Panc1 (cell line): ENCODE data around the gene ITPR2. TPM values are rescaled to one million over a fixed set of nuclear protein-coding genes. Genes with fewer than 3 reads are reported as not detected.

ENCODE experiments used
- ATAC-seq: fragments of 200-7000 bp; cut with Tn5 transposase; 2 replicates; pipeline ENCODE4 v1.9.1; 2020; ENCODE audit warnings: mild to moderate bottlenecking, moderate library complexity
- BruUV-seq: library from RNA; stranded (reverse); fragments of 400-500 nt; replicated peaks from 2 replicates; lab custom pipeline; 2021; lab: Mats Ljungman, UMichigan
- CTCF ChIA-PET: fragments of 300-600 bp; sonication (Branson Sonifier 250); formaldehyde crosslinking; loops from one replicate; lab custom pipeline; 2022; ENCODE audit warnings: antibody characterized with exemption; lab: Charles Lee
- POLR2A ChIA-PET: fragments of 300-600 bp; sonication (Branson Sonifier 250); formaldehyde crosslinking; loops from one replicate; lab custom pipeline; 2022; ENCODE audit warnings: antibody characterized with exemption; lab: Charles Lee
- DNase-seq: peaks from one replicate; pipeline ENCODE4 v3.0.0-alpha.2; 2010; ENCODE audit warnings: low read depth, low spot score
- H3K27ac ChIP-seq: 2 replicates; pipeline ENCODE4 v1.5.1; 2011; ENCODE audit warnings: mild to moderate bottlenecking, low read length, inconsistent platforms
- H3K27me3 ChIP-seq: fragments of 200-500 bp; sonication (Bioruptor generic); 2 replicates; pipeline ENCODE4 v1.6.0; 2014; ENCODE audit warnings: low read length, inconsistent platforms; ENCODE audit not compliant: control insufficient read depth, insufficient read depth
- H3K36me3 ChIP-seq: fragments of 200-500 bp; sonication (Bioruptor generic); 2 replicates; pipeline ENCODE4 v1.5.1; 2014; ENCODE audit warnings: inconsistent platforms, mild to moderate bottlenecking, low read length, moderate library complexity; ENCODE audit not compliant: control insufficient read depth, insufficient read depth
- H3K4me1 ChIP-seq: 2 replicates; pipeline ENCODE4 v1.5.1; 2011; ENCODE audit warnings: inconsistent platforms, mild to moderate bottlenecking, low read length, moderate library complexity; ENCODE audit not compliant: control insufficient read depth, insufficient read depth
- H3K4me3 ChIP-seq, 2 experiments: 2 replicates each; pipeline ENCODE4 v1.5.1; 2011 to 2012; ENCODE audit warnings: low read depth in 2 of 2, low read length in 2 of 2, mild to moderate bottlenecking in 2 of 2, inconsistent platforms in 1 of 2, moderate library complexity in 1 of 2
- H3K9me3 ChIP-seq: fragments of 200-500 bp; sonication (Bioruptor generic); 2 replicates; pipeline ENCODE4 v1.5.1; 2014; ENCODE audit warnings: low read depth, mild to moderate bottlenecking, inconsistent platforms, low read length, moderate library complexity; ENCODE audit not compliant: control insufficient read depth, insufficient read depth
- CTCF ChIP-seq: fragments of 450-650 bp; IDR thresholded peaks from 2 replicates; pipeline ENCODE4 v1.5.1; 2017; ENCODE audit warnings: mild to moderate bottlenecking
- POLR2AphosphoS5 ChIP-seq: IDR thresholded peaks from 2 replicates; pipeline ENCODE4 v1.6.1; 2012; ENCODE audit warnings: mild to moderate bottlenecking, low read depth, low read length, moderate library complexity
- SIN3A ChIP-seq: IDR thresholded peaks from 2 replicates; pipeline ENCODE4 v1.6.1; 2012; ENCODE audit warnings: low read depth, mild to moderate bottlenecking, low read length, moderate library complexity, borderline replicate concordance; ENCODE audit not compliant: insufficient read depth
- TCF7L2 ChIP-seq: IDR thresholded peaks from 2 replicates; pipeline ENCODE4 v1.6.1; 2011; ENCODE audit warnings: mild to moderate bottlenecking, low read depth, low read length, inconsistent platforms
- in situ Hi-C: cut with HindIII; loops from 2 replicates; pipeline ENCODE4 v1.10.0; 2016; ENCODE audit warnings: low sequenced_read_pairs, low pct_unique_long_range_greater_than_20kb
- intact Hi-C: fragments of 100-400 bp; cut with micrococcal nuclease; formaldehyde crosslinking; loops from one replicate; pipeline ENCODE4 v1.10.0; 2022; ENCODE audit not compliant: unreplicated experiment
- total RNA-seq: library from RNA; stranded (reverse); gene quantifications from one replicate; pipeline ENCODE4 v1.2.1, GENCODE V29; 2021; ENCODE audit not compliant: unreplicated experiment
- TF ChIP-seq, protein P1 (sequence below), 2 experiments: IDR thresholded peaks; 2 replicates each; pipeline ENCODE4 v1.6.1; 2011 to 2012; ENCODE audit warnings: low read depth in 2 of 2, control low read depth in 1 of 2, low read length in 1 of 2, mild to moderate bottlenecking in 1 of 2, moderate library complexity in 1 of 2; ENCODE audit not compliant: insufficient read depth in 1 of 2

Gene ITPR2
- total RNA-seq, 1 experiment from 2014 or later, result 41.8 TPM

- ChIA-PET CTCF (no interaction called here), POLR2A (interaction anchor here (0.5 kb wide), 1 partner anchor 14 kb away, joined by 3 read pairs; no protein-coding TSS in a partner anchor)
- DNase-seq, result no peak
- H3K4me3 ChIP-seq, result no peak overlapping the region
- no peak overlapping the region for H3K27ac ChIP-seq
- intact Hi-C loops (no loop called here), in situ Hi-C loops (no loop called here)
- ATAC-seq, result no peak
- TF ChIP-seq CTCF (no peak), SIN3A (no peak), POLR2AphosphoS5 (no peak)
- H3K9me3 ChIP-seq, result no peaks in the 10 kb centered on the region
- H3K36me3 ChIP-seq, result no peaks in the 10 kb centered on the region
- no peaks in the 10 kb centered on the region for H3K27me3 ChIP-seq
- H3K4me1 ChIP-seq, result peaks cover 30% of the 10 kb centered on the region
- BruUV-seq, result TSS peak; percentile 51
Measured at GRCh38 chr12:26830363-26830762, 2.6 kb downstream of the ITPR2 start.

DNA sequence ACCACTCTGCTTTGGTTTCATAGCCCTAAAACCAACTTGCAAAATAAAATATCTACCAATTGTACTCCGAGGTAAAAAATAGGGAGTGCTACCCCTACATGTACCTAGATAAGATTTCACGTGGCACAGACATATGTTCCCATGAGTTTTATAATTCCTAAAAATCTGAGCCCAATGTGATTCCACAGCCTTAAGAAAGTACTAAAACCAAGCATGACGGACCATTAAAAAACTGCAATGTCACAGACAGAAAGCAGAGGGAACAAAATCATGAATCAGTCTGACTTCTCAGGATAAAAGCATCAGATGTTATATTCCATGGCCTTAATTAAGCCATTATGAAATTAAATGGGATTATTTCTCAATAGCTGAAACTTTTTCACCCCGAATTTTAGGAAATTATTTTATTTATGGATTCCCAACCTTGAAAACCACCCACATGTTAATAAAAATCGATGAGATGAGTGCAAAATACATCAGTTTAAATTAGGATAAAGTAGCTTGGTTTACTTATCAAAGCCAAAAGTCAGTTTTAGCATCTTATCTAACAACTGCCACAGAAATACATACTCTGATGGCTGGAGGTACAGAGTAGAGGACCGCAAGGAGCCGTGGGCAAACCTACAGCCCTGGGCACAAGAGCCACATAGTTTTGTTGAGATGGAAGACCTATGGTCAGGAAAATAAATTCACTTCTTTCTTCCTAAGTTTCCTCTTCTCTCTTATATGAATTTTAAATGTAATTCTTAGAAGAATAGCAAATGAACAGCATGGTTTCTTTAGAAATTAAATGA lies 4.5 kb downstream of the ITPR2 start:
- in situ Hi-C loops, result no loop called here

More for the DNA sequence above, 4.5 kb downstream of the ITPR2 start:
- Histone ChIP-seq H3K36me3 (no peaks in the 10 kb centered on the region), H3K27me3 (no peaks in the 10 kb centered on the region), H3K4me3 (no peak overlapping the region), H3K9me3 (no peaks in the 10 kb centered on the region), H3K27ac (peak overlapping the region; percentile 29; the same call in 1 of the 2 replicates), H3K4me1 (peaks cover 23% of the 10 kb centered on the region)
- no TSS peak for BruUV-seq
- DNase-seq (no peak), ATAC-seq (no peak)
- ChIA-PET POLR2A (no interaction called here), CTCF (no interaction called here)
- no peak for TF ChIP-seq SIN3A
- TF ChIP-seq POLR2AphosphoS5, result no peak
- TF ChIP-seq TCF7L2, result no peak
- TF ChIP-seq, protein P1, sequence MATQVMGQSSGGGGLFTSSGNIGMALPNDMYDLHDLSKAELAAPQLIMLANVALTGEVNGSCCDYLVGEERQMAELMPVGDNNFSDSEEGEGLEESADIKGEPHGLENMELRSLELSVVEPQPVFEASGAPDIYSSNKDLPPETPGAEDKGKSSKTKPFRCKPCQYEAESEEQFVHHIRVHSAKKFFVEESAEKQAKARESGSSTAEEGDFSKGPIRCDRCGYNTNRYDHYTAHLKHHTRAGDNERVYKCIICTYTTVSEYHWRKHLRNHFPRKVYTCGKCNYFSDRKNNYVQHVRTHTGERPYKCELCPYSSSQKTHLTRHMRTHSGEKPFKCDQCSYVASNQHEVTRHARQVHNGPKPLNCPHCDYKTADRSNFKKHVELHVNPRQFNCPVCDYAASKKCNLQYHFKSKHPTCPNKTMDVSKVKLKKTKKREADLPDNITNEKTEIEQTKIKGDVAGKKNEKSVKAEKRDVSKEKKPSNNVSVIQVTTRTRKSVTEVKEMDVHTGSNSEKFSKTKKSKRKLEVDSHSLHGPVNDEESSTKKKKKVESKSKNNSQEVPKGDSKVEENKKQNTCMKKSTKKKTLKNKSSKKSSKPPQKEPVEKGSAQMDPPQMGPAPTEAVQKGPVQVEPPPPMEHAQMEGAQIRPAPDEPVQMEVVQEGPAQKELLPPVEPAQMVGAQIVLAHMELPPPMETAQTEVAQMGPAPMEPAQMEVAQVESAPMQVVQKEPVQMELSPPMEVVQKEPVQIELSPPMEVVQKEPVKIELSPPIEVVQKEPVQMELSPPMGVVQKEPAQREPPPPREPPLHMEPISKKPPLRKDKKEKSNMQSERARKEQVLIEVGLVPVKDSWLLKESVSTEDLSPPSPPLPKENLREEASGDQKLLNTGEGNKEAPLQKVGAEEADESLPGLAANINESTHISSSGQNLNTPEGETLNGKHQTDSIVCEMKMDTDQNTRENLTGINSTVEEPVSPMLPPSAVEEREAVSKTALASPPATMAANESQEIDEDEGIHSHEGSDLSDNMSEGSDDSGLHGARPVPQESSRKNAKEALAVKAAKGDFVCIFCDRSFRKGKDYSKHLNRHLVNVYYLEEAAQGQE (IDR thresholded peaks at IDR 0.05; ENCODE audit: insufficient read depth in 1 of 2, low read depth in 2 of 2, low read length in 1 of 2), result no peak
- no peak for TF ChIP-seq CTCF
- intact Hi-C loops, result no loop called here
